ENCODE results near the gene EML2.

GRCh38 chr19:45636275-45636674 is 2.9 kb downstream of the EML2 start:
- TF ChIP-seq ZFX (IDR thresholded peaks at IDR 0.05; ENCODE audit: borderline replicate concordance) (no peak), CTCF (IDR thresholded peaks at IDR 0.05) (no peak)

Data from 22Rv1 (cell line).